Measurements from ENCODE around the gene PBX3. TPM values are rescaled to one million over a fixed set of nuclear protein-coding genes. Genes with fewer than 3 reads are reported as not detected.

Gene PBX3
- total and polyA plus RNA-seq, 9 donors, result 52.6 to 199 (median 119) TPM

- WGBS, 3 donors, result 85 to 96% (median 91%) methylated on average over 3 of the region's 3 CpGs
- H3K36me3 ChIP-seq, result no peaks in the 10 kb centered on the region
- H3K27ac ChIP-seq, result no peak overlapping the region
- H3K4me1 ChIP-seq (ENCODE audit: insufficient read depth), result no peaks in the 10 kb centered on the region
- H3K4me3 ChIP-seq, result no peak overlapping the region
- no peak for DNase-seq
- no peaks in the 10 kb centered on the region for H3K27me3 ChIP-seq
- H3K9me3 ChIP-seq, result no peaks in the 10 kb centered on the region
- intact Hi-C loops (cut with DNase I), result loop anchor here in 2 of 4 donors (10.0 kb wide), 2 partner anchors 328 to 482 kb away; no protein-coding TSS in a partner anchor
- no peak for TF ChIP-seq CTCF (IDR thresholded peaks at IDR 0.05)
- TF ChIP-seq POLR2A (IDR thresholded peaks at IDR 0.05), result no peak
- no peak for TF ChIP-seq EP300 (IDR thresholded peaks at IDR 0.05)
These were observed 4.5 kb upstream of the PBX3 start for GRCh38 chr9:125742657-125743056.

GRCh38 chr9:125743682-125744428 lies 3.3 kb upstream of the PBX3 start:
- intact Hi-C loops (cut with DNase I), result loop anchor here in 2 of 4 donors (10.0 kb wide), 2 partner anchors 329 to 481 kb away; no protein-coding TSS in a partner anchor
- H3K4me3 ChIP-seq, result no peak overlapping the region
- no peaks in the 10 kb centered on the region for H3K9me3 ChIP-seq
- H3K4me1 ChIP-seq (ENCODE audit: insufficient read depth), result no peaks in the 10 kb centered on the region
- H3K27me3 ChIP-seq, result no peaks in the 10 kb centered on the region
- H3K27ac ChIP-seq, result no peak overlapping the region
- DNase-seq, result no peak
- 57 to 59% (median 58%) methylated on average over 5 of the region's 5 CpGs for WGBS, 3 donors
- H3K36me3 ChIP-seq, result no peaks in the 10 kb centered on the region
- no peak for TF ChIP-seq EP300 (IDR thresholded peaks at IDR 0.05)
- TF ChIP-seq POLR2A (IDR thresholded peaks at IDR 0.05), result no peak
- TF ChIP-seq CTCF (IDR thresholded peaks at IDR 0.05), result no peak

- WGBS, 3 donors, result 65 to 67% (median 67%) methylated on average over 5 of the region's 5 CpGs
- no peaks in the 10 kb centered on the region for H3K4me1 ChIP-seq (ENCODE audit: insufficient read depth)
These were observed 2.6 kb upstream of the PBX3 start for GRCh38 chr9:125744616-125745015.

GRCh38 chr9:125745018-125745417 lies 2.2 kb upstream of the PBX3 start:
- H3K4me1 ChIP-seq (ENCODE audit: insufficient read depth), result no peaks in the 10 kb centered on the region
- no peak overlapping the region for H3K4me3 ChIP-seq
- 3 to 17% (median 4%) methylated on average over 1 of the region's 1 CpG for WGBS, 3 donors
- DNase-seq, result no peak
- intact Hi-C loops (cut with DNase I), result loop anchor here in 2 of 4 donors (5.0 to 10.0 kb wide), 4 partner anchors 142 to 480 kb away; no protein-coding TSS in a partner anchor
- no peak overlapping the region for H3K27ac ChIP-seq
- no peaks in the 10 kb centered on the region for H3K9me3 ChIP-seq
- H3K27me3 ChIP-seq, result no peaks in the 10 kb centered on the region
- H3K36me3 ChIP-seq, result no peaks in the 10 kb centered on the region
- TF ChIP-seq POLR2A (IDR thresholded peaks at IDR 0.05) (no peak), CTCF (IDR thresholded peaks at IDR 0.05) (no peak), EP300 (IDR thresholded peaks at IDR 0.05) (no peak)

More at GRCh38 chr9:125744616-125745015, 2.6 kb upstream of the PBX3 start:
- Histone ChIP-seq H3K4me3 (no peak overlapping the region), H3K27me3 (no peaks in the 10 kb centered on the region), H3K27ac (no peak overlapping the region), H3K36me3 (no peaks in the 10 kb centered on the region), H3K9me3 (no peaks in the 10 kb centered on the region)
- DNase-seq, result no peak
- TF ChIP-seq CTCF (IDR thresholded peaks at IDR 0.05) (no peak), POLR2A (IDR thresholded peaks at IDR 0.05) (no peak), EP300 (IDR thresholded peaks at IDR 0.05) (no peak)
- intact Hi-C loops (cut with DNase I), result loop anchor here in 2 of 4 donors (5.0 to 10.0 kb wide), 4 partner anchors 143 to 480 kb away; no protein-coding TSS in a partner anchor

All from ovary (tissue), 9 donors.